HuH-7 (cell line): Measurements from ENCODE around the gene ADM.

Experiments used
- DNase-seq: peaks from one replicate; pipeline ENCODE4 v3.0.0; 2011; ENCODE audit warnings: low spot score

Gene ADM

GRCh38 chr11:10309163-10310093 lies 4.6 kb downstream of the ADM start:
- no peak for DNase-seq

- no peak for DNase-seq
Observed at GRCh38 chr11:10310301-10310841, 5.5 kb downstream of the ADM start.

- no peak for DNase-seq
Observed at GRCh38 chr11:10311802-10312201, 6.9 kb downstream of the ADM start.

GRCh38 chr11:10314199-10315072 lies 9.6 kb downstream of the ADM start:
- DNase-seq: no peak

GRCh38 chr11:10315083-10315482 lies 10.2 kb downstream of the ADM start:
- DNase-seq: no peak

- DNase-seq: no peak
Observed at GRCh38 chr11:10317151-10317755, 12.4 kb downstream of the ADM start.

- DNase-seq: no peak
Observed at GRCh38 chr11:10317776-10318526, 13.1 kb downstream of the ADM start.

GRCh38 chr11:10318527-10318802 lies 13.6 kb downstream of the ADM start:
- no peak for DNase-seq

GRCh38 chr11:10319702-10320558 lies 15.1 kb downstream of the ADM start:
- no peak for DNase-seq

- no peak for DNase-seq
Observed at GRCh38 chr11:10320736-10321465, 16.0 kb downstream of the ADM start.

- DNase-seq: no peak
Observed at GRCh38 chr11:10322401-10322800, 17.5 kb downstream of the ADM start.

GRCh38 chr11:10322830-10323792 lies 18.2 kb downstream of the ADM start:
- no peak for DNase-seq

GRCh38 chr11:10323793-10324170 lies 18.9 kb downstream of the ADM start:
- no peak for DNase-seq

GRCh38 chr11:10324474-10324873 lies 19.6 kb downstream of the ADM start:
- DNase-seq: no peak

- DNase-seq: no peak
Observed at GRCh38 chr11:10325277-10326011, 20.6 kb downstream of the ADM start.

- DNase-seq: peak; percentile 55
Observed at GRCh38 chr11:10326012-10326964, 21.4 kb downstream of the ADM start.

- no peak for DNase-seq
Observed at GRCh38 chr11:10327254-10327653, 22.4 kb downstream of the ADM start.
